OCI-LY7 (cell line): Measurements from ENCODE around the gene HERC3. TPM values are rescaled to one million over a fixed set of nuclear protein-coding genes. Genes with fewer than 3 reads are reported as not detected.

Experiments
- BruUV-seq: library from RNA; stranded (reverse); fragments of 400-500 nt; replicated peaks from 2 replicates; lab custom pipeline; 2021; lab: Mats Ljungman, UMichigan
- CTCF ChIA-PET: fragments of 300-600 bp; sonication (Branson Sonifier 250); formaldehyde crosslinking; loops from one replicate; lab custom pipeline; 2022; ENCODE audit warnings: antibody characterized with exemption; ENCODE audit not compliant: unreplicated experiment; lab: Charles Lee
- POLR2A ChIA-PET: fragments of 300-600 bp; sonication (Branson Sonifier 250); formaldehyde crosslinking; loops from one replicate; lab custom pipeline; 2022; ENCODE audit warnings: antibody characterized with exemption; lab: Charles Lee
- DNase-seq: peaks from one replicate; pipeline ENCODE4 v3.0.0-alpha.2; 2015; ENCODE audit warnings: low spot score
- H2AFZ ChIP-seq: fragments of 200-600 bp; sonication (generic), shearing (Covaris generic); 2 replicates; pipeline ENCODE4 v1.6.1; 2014; ENCODE audit warnings: mild to moderate bottlenecking, antibody characterized with exemption, low read length, moderate library complexity
- H3K27ac ChIP-seq: fragments of 200-600 bp; sonication (generic); 2 replicates; pipeline ENCODE4 v1.5.1; 2014; ENCODE audit warnings: mixed run types, low read depth, mild to moderate bottlenecking, moderate library complexity, low read length, inconsistent platforms; ENCODE audit not compliant: poor library complexity, severe bottlenecking
- H3K36me3 ChIP-seq: fragments of 200-600 bp; sonication (generic); 2 replicates; pipeline ENCODE4 v1.6.1; 2014; ENCODE audit warnings: mild to moderate bottlenecking, antibody characterized with exemption, low read length, moderate library complexity, mixed read lengths; ENCODE audit not compliant: insufficient read depth
- H3K4me1 ChIP-seq: fragments of 200-600 bp; sonication (generic); 2 replicates; pipeline ENCODE4 v1.5.1; 2014; ENCODE audit warnings: mild to moderate bottlenecking, low read length; ENCODE audit not compliant: insufficient read depth, poor library complexity, severe bottlenecking
- H3K4me2 ChIP-seq: fragments of 200-600 bp; sonication (generic); 2 replicates; pipeline ENCODE4 v1.6.1; 2014; ENCODE audit warnings: mild to moderate bottlenecking, low read length
- H3K4me3 ChIP-seq: fragments of 200-600 bp; sonication (generic); 2 replicates; pipeline ENCODE4 v1.5.1; 2014; ENCODE audit warnings: mild to moderate bottlenecking, low read depth, low read length; ENCODE audit not compliant: poor library complexity, severe bottlenecking
- H3K79me2 ChIP-seq: fragments of 200-600 bp; sonication (generic); 2 replicates; pipeline ENCODE4 v1.6.1; 2016; ENCODE audit warnings: low read depth, mild to moderate bottlenecking, low read length, moderate library complexity, mixed read lengths; ENCODE audit not compliant: insufficient read depth
- H3K9me2 ChIP-seq: fragments of 200-600 bp; sonication (generic); 2 replicates; pipeline ENCODE4 v1.6.1; 2016; ENCODE audit warnings: mild to moderate bottlenecking, low read length, mixed read lengths; ENCODE audit not compliant: insufficient read depth
- H3K9me3 ChIP-seq: fragments of 200-600 bp; sonication (generic); 2 replicates; pipeline ENCODE4 v1.6.1; 2014; ENCODE audit warnings: mild to moderate bottlenecking, mixed run types, low read length, mixed read lengths
- H4K20me1 ChIP-seq: fragments of 200-600 bp; sonication (generic); 2 replicates; pipeline ENCODE4 v1.6.1; 2014; ENCODE audit warnings: mild to moderate bottlenecking, antibody characterized with exemption, low read length, moderate library complexity, mixed read lengths; ENCODE audit not compliant: insufficient read depth
- EZH2phosphoT487 ChIP-seq: fragments of 200-600 bp; sonication (generic); IDR thresholded peaks from 2 replicates; pipeline ENCODE4 v1.6.1; 2018; ENCODE audit warnings: low read depth, borderline replicate concordance, mild to moderate bottlenecking, mixed run types, antibody characterized with exemption, low read length, moderate library complexity, mixed read lengths
- intact Hi-C: fragments of 100-400 bp; cut with micrococcal nuclease; formaldehyde crosslinking; loops from one replicate; pipeline ENCODE4 v1.10.0; 2022; ENCODE audit not compliant: unreplicated experiment
- total RNA-seq, 2 experiments: library from RNA; depleted of rRNA in 1 of 2; stranded (reverse); fragments of >200 nt in 1 of 2; shearing (Covaris generic) in 1 of 2; gene quantifications; 2 replicates each; pipeline ENCODE4 v1.2.3, GENCODE V29; 2014 to 2022
- TF ChIP-seq, protein P1 (sequence below): fragments of 200-600 bp; sonication (generic); conservative IDR thresholded peaks from 2 replicates; pipeline ENCODE4 v1.5.1; 2014; ENCODE audit warnings: mild to moderate bottlenecking, antibody characterized with exemption, low read length, moderate library complexity, mixed read lengths

The HERC3 gene
- total RNA-seq, 2 experiments from 2014 or later, result 9.2 to 22.9 TPM

DNA sequence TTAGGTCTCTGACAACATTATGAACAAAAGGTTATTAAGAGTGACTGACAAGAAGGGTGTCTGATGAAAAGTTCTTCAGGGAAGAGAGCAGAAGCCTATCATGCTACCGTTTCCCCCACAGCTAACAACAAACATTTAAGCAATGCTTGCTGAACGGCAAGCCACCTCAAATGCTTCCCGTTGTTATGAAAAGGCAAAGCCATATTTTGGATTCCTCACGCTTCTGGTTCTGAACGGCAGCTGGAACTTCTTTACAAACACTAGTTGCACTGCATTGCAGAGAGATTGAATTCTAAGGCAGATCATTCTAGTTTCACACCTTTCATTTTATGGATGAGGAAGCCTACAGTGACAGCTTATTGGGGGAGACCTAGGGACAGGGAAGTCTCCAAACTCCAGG is 153.9 kb downstream of the HERC3 start:
- intact Hi-C loops, result no loop called here
- no peak overlapping the region for H3K27ac ChIP-seq
- H3K4me3 ChIP-seq, result no peak overlapping the region
- ChIA-PET POLR2A (interaction anchor here (0.7 to 1.3 kb wide), 3 partner anchors 19 to 990 kb away, joined by 3 to 5 read pairs (median 4); no protein-coding TSS in a partner anchor), CTCF (no interaction called here)
- H3K79me2 ChIP-seq, result no peaks in the 10 kb centered on the region
- H3K9me2 ChIP-seq, result no peaks in the 10 kb centered on the region
- no peak for DNase-seq
- no peak for TF ChIP-seq EZH2phosphoT487
- TF ChIP-seq, protein P1, sequence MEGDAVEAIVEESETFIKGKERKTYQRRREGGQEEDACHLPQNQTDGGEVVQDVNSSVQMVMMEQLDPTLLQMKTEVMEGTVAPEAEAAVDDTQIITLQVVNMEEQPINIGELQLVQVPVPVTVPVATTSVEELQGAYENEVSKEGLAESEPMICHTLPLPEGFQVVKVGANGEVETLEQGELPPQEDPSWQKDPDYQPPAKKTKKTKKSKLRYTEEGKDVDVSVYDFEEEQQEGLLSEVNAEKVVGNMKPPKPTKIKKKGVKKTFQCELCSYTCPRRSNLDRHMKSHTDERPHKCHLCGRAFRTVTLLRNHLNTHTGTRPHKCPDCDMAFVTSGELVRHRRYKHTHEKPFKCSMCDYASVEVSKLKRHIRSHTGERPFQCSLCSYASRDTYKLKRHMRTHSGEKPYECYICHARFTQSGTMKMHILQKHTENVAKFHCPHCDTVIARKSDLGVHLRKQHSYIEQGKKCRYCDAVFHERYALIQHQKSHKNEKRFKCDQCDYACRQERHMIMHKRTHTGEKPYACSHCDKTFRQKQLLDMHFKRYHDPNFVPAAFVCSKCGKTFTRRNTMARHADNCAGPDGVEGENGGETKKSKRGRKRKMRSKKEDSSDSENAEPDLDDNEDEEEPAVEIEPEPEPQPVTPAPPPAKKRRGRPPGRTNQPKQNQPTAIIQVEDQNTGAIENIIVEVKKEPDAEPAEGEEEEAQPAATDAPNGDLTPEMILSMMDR, result no peak
- H3K4me1 ChIP-seq, result no peaks in the 10 kb centered on the region
- no peak overlapping the region for H2AFZ ChIP-seq
- H3K36me3 ChIP-seq, result no peaks in the 10 kb centered on the region
- no peaks in the 10 kb centered on the region for H4K20me1 ChIP-seq
- H3K9me3 ChIP-seq, result no peaks in the 10 kb centered on the region
- H3K4me2 ChIP-seq, result no peak overlapping the region
- no TSS peak for BruUV-seq

DNA sequence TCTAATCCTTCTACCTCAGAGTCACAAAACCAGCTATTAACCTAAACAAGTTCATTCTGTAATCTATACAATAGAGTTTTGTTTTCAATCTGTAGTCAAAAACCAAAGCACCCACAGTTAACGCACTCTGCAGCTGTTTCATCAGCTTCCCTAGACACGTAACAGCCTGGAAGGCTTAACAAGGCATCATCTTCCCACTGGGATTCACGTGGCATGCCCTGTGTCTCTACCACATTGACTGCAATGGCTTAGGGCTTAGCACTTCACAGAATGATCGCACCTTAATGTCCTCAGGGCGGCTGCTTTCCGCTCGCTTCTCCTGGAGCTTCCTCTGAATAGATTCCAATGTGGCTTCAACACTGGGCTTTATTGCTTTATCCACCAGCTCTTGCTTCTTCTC is 155.1 kb downstream of the HERC3 start:
- ChIA-PET POLR2A (interaction anchor here (1.3 kb wide), 1 partner anchor 22 kb away, joined by 4 read pairs; no protein-coding TSS in a partner anchor), CTCF (interaction anchor here (0.7 to 1.0 kb wide), 2 partner anchors 9 to 208 kb away, joined by 3 read pairs; no protein-coding TSS in a partner anchor)
- intact Hi-C loops, result no loop called here
- Histone ChIP-seq H3K79me2 (no peaks in the 10 kb centered on the region), H3K27ac (no peak overlapping the region), H4K20me1 (no peaks in the 10 kb centered on the region), H3K4me2 (no peak overlapping the region), H3K9me3 (no peaks in the 10 kb centered on the region), H3K4me1 (no peaks in the 10 kb centered on the region), H3K4me3 (no peak overlapping the region), H2AFZ (no peak overlapping the region), H3K9me2 (no peaks in the 10 kb centered on the region), H3K36me3 (no peaks in the 10 kb centered on the region)
- BruUV-seq, result no TSS peak
- no peak for DNase-seq
- TF ChIP-seq, protein P1, result no peak
- TF ChIP-seq EZH2phosphoT487, result no peak

DNA sequence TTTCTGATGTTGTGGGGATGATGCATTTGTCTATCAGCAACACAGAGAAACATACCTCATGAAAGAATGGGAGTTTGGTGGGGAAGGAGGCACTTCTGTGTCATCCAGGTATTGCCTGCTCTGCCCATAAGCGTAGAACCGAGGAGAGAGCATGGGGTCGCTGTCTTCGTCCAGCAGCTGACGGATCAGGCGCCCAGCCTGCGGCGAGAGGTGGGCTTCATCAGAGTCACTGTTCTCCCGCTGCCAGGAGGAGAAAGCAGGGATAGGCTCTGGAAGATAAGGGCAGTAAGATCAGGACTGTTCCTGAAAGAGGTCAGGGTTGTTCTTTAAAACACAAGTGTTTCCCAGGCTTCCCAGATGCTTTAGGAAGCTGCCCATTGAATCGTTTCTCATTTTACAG is 158.1 kb downstream of the HERC3 start:
- intact Hi-C loops, result no loop called here
- H3K4me1 ChIP-seq, result no peaks in the 10 kb centered on the region
- TF ChIP-seq EZH2phosphoT487, result no peak
- TF ChIP-seq, protein P1, result no peak
- ChIA-PET CTCF (no interaction called here), POLR2A (no interaction called here)
- H2AFZ ChIP-seq, result no peak overlapping the region
- no peaks in the 10 kb centered on the region for H4K20me1 ChIP-seq
- BruUV-seq, result no TSS peak
- no peaks in the 10 kb centered on the region for H3K79me2 ChIP-seq
- H3K4me2 ChIP-seq, result no peak overlapping the region
- H3K27ac ChIP-seq, result no peak overlapping the region
- H3K9me2 ChIP-seq, result no peaks in the 10 kb centered on the region
- no peak for DNase-seq
- H3K4me3 ChIP-seq, result no peak overlapping the region
- H3K9me3 ChIP-seq, result no peaks in the 10 kb centered on the region
- no peaks in the 10 kb centered on the region for H3K36me3 ChIP-seq
